Stimulated activated effector memory CD8-positive, alpha-beta T cell treated with anti-CD3 and anti-CD28 coated beads, Interleukin-12 subunit alpha, Interleukin-12 subunit beta, amount 100 ng/mL, for 72 hours (primary cell): Measurements from ENCODE around the gene SPTLC3.
"Not testable (repeated sequence)": the region's sequence is repeated elsewhere in the genome, so short reads cannot be mapped to it uniquely, and the experiment has no call there.

Experiments
- ATAC-seq: fragments of 150-1000 bp; cut with Tn5 transposase; 2 replicates; pipeline ENCODE4 v1.10.0; 2021
- DNase-seq, 2 donors: peaks; one replicate each; pipeline ENCODE4 v3.0.0; 2021 to 2022; ENCODE audit warnings: low spot score in 2 of 2
- H3K27ac Mint-ChIP-seq: one replicate; pipeline ENCODE4 v1.8.0; 2022; ENCODE audit warnings: mild to moderate bottlenecking, mixed read lengths
- H3K36me3 Mint-ChIP-seq: one replicate; pipeline ENCODE4 v1.8.0; 2022; ENCODE audit warnings: mild to moderate bottlenecking, mixed read lengths
- H3K4me1 Mint-ChIP-seq: one replicate; pipeline ENCODE4 v1.8.0; 2022; ENCODE audit warnings: mixed read lengths
- H3K4me3 Mint-ChIP-seq: one replicate; pipeline ENCODE4 v1.8.0; 2022; ENCODE audit warnings: mild to moderate bottlenecking, mixed read lengths
- H3K9me3 Mint-ChIP-seq: one replicate; pipeline ENCODE4 v1.8.0; 2022; ENCODE audit warnings: mixed read lengths

Gene SPTLC3

DNA sequence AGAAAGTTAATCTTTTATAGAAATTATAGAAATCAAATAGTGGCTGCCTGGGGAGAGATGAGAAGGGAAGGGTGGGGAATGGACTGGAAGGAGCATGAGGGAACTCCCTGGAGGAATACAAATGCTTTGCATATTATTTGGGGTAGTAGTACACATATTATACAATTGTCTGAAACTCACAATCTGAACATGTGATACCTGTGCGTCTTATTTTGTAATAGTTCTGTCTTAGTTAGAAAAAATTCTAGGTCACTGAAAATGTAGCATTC is 30.7 kb upstream of the SPTLC3 start:
- Mint-ChIP-seq H3K4me3 (no peak overlapping the region), H3K9me3 (peaks cover 10% of the 10 kb centered on the region), H3K27ac (no peak overlapping the region), H3K36me3 (no peaks in the 10 kb centered on the region), H3K4me1 (no peaks in the 10 kb centered on the region)
- no peak for ATAC-seq
- no peak for DNase-seq

DNA sequence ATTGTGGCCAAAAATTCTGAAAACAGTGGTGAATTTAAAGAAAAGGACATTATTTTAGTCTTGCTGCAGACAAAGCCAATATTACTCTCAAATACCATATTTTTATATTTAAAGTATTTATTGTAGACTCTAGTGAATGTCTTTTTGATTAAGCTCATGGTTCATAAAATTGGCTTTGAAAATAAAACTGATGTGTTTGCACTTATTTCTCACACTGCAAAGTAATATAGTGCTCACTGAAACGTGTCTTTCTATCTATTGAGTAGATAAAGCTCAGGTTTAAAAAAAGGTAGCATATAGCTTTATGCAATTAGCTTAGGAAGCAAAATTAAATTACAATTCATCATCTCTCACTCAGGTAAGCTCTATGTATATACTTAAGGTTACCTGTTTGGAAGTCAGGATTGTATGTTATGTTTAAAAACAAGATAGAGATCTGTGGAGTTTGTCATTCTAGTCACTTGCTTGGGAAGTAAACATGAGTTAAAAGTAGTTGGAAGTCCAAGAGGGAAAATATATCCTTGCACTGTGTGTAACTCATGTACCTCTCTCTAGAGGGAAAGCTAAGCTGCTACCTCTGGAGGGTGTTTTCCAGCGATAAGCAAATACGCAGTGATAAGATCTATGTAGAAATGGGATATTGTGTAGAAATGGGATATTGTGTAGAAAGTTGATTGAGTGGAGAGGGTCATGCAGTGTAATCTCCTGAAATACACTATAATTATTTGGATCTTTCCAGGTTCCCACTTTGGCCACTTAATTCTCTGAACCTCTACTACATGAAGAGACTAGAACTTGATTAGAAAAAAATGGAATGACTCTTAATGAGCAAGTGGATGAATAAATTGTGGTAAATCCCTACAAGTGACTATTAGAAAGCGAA is 29.9 kb upstream of the SPTLC3 start:
- DNase-seq (no peak), ATAC-seq (no peak)
- Mint-ChIP-seq H3K27ac (no peak overlapping the region), H3K4me3 (no peak overlapping the region), H3K9me3 (peaks cover 10% of the 10 kb centered on the region), H3K36me3 (no peaks in the 10 kb centered on the region), H3K4me1 (no peaks in the 10 kb centered on the region)

- ATAC-seq, H3K4me3 Mint-ChIP-seq, H3K9me3 Mint-ChIP-seq, H3K27ac Mint-ChIP-seq, DNase-seq, H3K4me1 Mint-ChIP-seq, H3K36me3 Mint-ChIP-seq: not testable (repeated sequence)
Measured at GRCh38 chr20:12979713-12980112, 29.1 kb upstream of the SPTLC3 start.

DNA sequence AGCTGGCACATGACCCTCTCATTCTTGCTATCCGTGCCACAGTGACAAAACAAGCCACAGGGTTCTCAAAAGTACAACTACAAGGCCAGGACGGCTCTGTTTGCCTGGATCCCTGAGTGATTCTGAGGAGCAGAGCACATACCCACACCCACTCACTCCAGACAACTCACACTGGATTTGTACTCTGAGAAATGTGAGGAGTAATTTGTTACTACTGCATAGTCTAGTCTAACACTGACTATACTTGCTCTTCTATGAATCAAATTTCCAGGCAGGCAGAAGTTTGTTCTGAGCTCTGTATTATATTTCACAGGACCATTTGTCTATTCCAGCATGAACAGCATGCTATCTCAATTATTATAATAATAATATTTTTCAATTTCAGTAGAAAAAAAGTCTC is 26.7 kb upstream of the SPTLC3 start:
- ATAC-seq (no peak), DNase-seq (no peak)
- Mint-ChIP-seq H3K27ac (no peak overlapping the region), H3K9me3 (peaks cover 4% of the 10 kb centered on the region), H3K36me3 (no peaks in the 10 kb centered on the region), H3K4me1 (no peaks in the 10 kb centered on the region), H3K4me3 (no peak overlapping the region)

DNA sequence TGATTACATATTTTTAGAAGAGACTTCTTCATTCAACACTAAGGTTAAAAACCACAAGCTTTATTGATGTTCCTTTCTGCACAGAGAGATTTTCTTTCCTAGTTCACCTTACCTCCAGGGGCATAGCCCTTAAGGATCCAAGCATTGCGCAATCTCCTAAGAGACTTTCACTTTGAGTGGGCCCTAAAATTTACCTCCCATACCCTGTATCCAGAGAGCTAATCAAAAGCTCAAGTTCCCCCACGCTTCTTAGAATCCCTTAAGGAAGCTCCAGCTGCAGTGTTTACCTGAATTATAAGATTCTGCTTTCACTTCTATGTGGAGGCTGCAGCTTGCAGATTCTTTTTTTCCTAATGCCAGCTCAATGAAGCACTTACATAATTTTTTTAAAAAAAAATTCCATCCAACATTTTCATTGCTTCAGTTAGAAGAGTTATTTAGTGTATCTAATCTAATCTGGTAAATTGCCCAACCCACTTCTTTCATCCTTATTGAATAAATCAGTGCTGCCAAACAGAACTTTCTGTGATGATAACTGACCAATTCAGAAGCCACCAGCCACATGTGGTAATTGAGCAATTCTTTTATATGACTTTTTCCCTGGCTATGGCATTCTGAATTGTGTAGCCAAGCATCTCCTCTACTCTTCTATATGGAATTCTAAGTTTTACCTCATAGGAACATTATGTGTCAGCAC is 24.6 kb upstream of the SPTLC3 start:
- H3K36me3 Mint-ChIP-seq = no peaks in the 10 kb centered on the region
- DNase-seq (no peak), ATAC-seq (no peak)
- H3K4me3 Mint-ChIP-seq = no peak overlapping the region
- H3K4me1 Mint-ChIP-seq = no peaks in the 10 kb centered on the region
- peaks cover 4% of the 10 kb centered on the region for H3K9me3 Mint-ChIP-seq
- no peak overlapping the region for H3K27ac Mint-ChIP-seq

- Mint-ChIP-seq H3K36me3 (no peaks in the 10 kb centered on the region), H3K27ac (no peak overlapping the region), H3K9me3 (peaks cover 4% of the 10 kb centered on the region), H3K4me1 (no peaks in the 10 kb centered on the region), H3K4me3 (no peak overlapping the region)
- ATAC-seq (no peak), DNase-seq (no peak)
Measured at GRCh38 chr20:12984863-12985262, 23.9 kb upstream of the SPTLC3 start.

DNA sequence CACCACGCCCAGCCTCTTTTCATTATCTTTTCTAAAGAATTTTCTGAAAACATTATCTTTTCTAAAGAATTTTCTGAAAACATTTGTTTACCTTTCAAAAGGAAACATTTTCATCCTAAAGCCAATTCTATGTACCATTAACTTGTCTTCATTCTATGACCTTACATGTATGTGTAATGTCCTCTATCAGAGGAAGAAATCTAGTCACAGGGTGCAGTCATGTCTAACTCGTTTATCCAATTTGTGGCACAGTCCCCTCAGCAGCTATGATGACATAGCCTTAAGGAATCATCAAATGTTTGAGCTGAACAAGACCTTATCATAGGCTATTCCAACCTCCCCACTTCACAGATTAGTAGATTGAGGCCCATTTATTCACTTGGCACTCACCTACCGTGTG is 21.5 kb upstream of the SPTLC3 start:
- peaks cover 4% of the 10 kb centered on the region for H3K9me3 Mint-ChIP-seq
- H3K4me3 Mint-ChIP-seq = no peak overlapping the region
- no peaks in the 10 kb centered on the region for H3K36me3 Mint-ChIP-seq
- H3K27ac Mint-ChIP-seq = no peak overlapping the region
- H3K4me1 Mint-ChIP-seq = no peaks in the 10 kb centered on the region
- ATAC-seq (no peak), DNase-seq (no peak)

GRCh38 chr20:12989586-12990115 is 19.1 kb upstream of the SPTLC3 start:
- ATAC-seq (no peak), DNase-seq (no peak)
- Mint-ChIP-seq H3K27ac (no peak overlapping the region), H3K4me3 (no peak overlapping the region), H3K36me3 (no peaks in the 10 kb centered on the region), H3K4me1 (no peaks in the 10 kb centered on the region), H3K9me3 (peaks cover 6% of the 10 kb centered on the region)

DNA sequence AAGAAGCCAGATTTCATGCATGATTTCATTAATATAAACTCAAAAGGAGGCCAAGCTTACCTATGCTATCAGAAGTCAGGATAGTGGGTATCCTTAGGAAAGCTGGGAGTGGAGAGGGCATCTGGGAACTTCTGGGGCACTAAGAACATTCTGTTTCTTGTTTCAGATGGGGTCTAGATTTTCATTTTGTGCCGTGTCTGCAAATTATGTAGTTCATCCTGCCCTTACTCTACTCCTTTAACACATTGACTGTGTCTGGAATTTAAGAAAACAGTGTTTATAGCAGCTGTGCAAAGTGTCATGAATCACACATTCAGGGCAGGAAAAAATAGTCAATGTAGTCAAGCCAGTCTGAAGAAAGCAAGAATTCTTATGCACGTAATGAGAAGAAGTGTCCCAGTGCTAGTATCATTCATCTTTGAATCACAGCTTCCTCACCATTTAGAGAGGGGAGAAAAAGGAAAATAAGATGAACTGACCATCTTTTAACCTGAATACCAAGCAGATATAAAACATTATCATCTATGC is 11.6 kb upstream of the SPTLC3 start:
- DNase-seq = no peak

GRCh38 chr20:12998046-12998445 is 10.7 kb upstream of the SPTLC3 start:
- no peak for ATAC-seq
- no peaks in the 10 kb centered on the region for H3K4me1 Mint-ChIP-seq
- H3K9me3 Mint-ChIP-seq = peaks cover 5% of the 10 kb centered on the region
- H3K4me3 Mint-ChIP-seq = no peak overlapping the region
- H3K27ac Mint-ChIP-seq = no peak overlapping the region
- no peaks in the 10 kb centered on the region for H3K36me3 Mint-ChIP-seq
- DNase-seq = no peak

More for the DNA sequence above, 11.6 kb upstream of the SPTLC3 start:
- no peaks in the 10 kb centered on the region for H3K36me3 Mint-ChIP-seq
- peaks cover 5% of the 10 kb centered on the region for H3K9me3 Mint-ChIP-seq
- H3K4me3 Mint-ChIP-seq = no peak overlapping the region
- ATAC-seq = no peak
- H3K27ac Mint-ChIP-seq = no peak overlapping the region
- H3K4me1 Mint-ChIP-seq = no peaks in the 10 kb centered on the region

DNA sequence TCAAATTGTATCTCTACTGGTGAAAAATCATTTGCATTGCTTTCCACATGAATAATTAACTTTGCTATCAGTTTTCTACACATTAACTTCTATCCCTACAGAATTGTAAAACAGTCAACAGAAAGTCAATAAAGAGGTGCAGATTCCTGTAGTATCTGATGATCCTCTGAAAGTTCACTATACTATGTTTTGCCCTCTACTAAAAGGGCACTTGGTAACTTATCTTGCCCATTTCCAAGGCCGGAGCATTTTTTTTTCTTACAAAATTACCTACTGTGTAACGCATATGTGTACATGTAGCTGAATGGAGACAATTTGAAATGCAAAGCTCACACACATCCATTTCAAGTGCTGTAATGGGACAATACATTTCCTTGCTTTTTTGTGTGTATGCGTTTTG is 9.6 kb upstream of the SPTLC3 start:
- no peaks in the 10 kb centered on the region for H3K4me1 Mint-ChIP-seq
- no peaks in the 10 kb centered on the region for H3K36me3 Mint-ChIP-seq
- no peak for DNase-seq
- no peak overlapping the region for H3K27ac Mint-ChIP-seq
- H3K4me3 Mint-ChIP-seq = no peak overlapping the region
- H3K9me3 Mint-ChIP-seq = peaks cover 3% of the 10 kb centered on the region
- no peak for ATAC-seq

DNA sequence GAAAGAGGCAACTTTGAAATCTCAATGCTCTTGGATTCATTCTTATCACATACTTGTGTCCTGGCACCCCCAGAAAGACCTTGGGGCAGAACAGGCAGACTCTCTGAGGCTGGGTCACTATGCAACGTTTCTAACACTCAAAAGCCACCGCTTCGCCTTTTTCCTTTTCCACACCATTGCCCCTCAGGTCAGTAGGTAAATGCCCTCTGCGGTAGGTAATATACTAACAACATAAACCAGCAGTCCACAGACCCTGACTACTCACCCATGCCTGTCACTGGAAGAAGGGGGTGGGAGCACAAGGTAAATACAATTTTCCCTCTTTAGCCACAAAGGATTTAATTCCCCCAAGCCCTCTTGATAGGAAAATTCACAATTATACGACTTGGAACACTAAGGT is 6.5 kb upstream of the SPTLC3 start:
- Mint-ChIP-seq H3K36me3 (no peaks in the 10 kb centered on the region), H3K4me1 (no peaks in the 10 kb centered on the region), H3K9me3 (peaks cover 5% of the 10 kb centered on the region), H3K4me3 (no peak overlapping the region), H3K27ac (no peak overlapping the region)
- DNase-seq = no peak
- ATAC-seq = no peak

DNA sequence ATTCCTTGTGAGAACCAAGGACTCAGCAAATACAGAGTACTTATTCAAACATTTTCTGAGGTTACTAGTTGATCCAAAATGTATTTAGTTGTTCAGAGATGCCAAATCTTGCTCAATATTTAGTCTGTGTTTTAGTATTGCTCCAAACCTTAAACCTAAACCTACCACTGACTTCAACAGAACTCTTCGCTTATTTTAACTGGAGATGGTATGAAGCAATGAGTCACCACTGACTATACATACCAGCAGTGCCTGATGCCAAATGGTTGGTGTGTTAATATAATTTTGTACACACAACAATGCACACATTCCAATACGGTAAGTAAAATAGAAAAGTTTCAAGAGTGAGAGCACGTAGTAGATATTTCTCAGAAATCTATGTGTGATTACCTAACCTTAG is 1.9 kb upstream of the SPTLC3 start:
- no peaks in the 10 kb centered on the region for H3K36me3 Mint-ChIP-seq
- peaks cover 5% of the 10 kb centered on the region for H3K9me3 Mint-ChIP-seq
- no peak overlapping the region for H3K4me3 Mint-ChIP-seq
- no peak for DNase-seq
- H3K4me1 Mint-ChIP-seq = no peaks in the 10 kb centered on the region
- ATAC-seq = no peak
- H3K27ac Mint-ChIP-seq = no peak overlapping the region

DNA sequence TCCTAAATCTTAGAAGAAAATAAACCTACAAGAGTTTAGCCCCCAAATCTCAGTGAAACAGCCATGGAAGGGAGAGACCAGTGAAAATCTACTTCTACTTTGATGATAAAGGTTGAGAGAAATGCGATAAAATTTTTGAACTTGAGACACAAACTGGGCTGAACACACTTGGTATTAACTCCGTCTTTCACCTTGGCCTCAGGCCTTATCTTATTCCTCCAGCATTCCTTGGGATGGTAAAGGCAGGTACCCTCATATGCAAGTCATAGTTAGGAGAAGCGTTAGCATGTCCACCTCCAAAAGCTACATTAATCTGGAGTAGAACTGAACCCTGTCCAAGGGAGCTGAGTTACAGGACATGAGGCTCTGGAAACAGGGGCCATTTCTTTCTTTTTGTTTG is 1.2 kb upstream of the SPTLC3 start:
- Mint-ChIP-seq H3K4me3 (no peak overlapping the region), H3K4me1 (no peaks in the 10 kb centered on the region), H3K9me3 (peaks cover 5% of the 10 kb centered on the region), H3K36me3 (no peaks in the 10 kb centered on the region), H3K27ac (no peak overlapping the region)
- ATAC-seq (no peak), DNase-seq (no peak)

DNA sequence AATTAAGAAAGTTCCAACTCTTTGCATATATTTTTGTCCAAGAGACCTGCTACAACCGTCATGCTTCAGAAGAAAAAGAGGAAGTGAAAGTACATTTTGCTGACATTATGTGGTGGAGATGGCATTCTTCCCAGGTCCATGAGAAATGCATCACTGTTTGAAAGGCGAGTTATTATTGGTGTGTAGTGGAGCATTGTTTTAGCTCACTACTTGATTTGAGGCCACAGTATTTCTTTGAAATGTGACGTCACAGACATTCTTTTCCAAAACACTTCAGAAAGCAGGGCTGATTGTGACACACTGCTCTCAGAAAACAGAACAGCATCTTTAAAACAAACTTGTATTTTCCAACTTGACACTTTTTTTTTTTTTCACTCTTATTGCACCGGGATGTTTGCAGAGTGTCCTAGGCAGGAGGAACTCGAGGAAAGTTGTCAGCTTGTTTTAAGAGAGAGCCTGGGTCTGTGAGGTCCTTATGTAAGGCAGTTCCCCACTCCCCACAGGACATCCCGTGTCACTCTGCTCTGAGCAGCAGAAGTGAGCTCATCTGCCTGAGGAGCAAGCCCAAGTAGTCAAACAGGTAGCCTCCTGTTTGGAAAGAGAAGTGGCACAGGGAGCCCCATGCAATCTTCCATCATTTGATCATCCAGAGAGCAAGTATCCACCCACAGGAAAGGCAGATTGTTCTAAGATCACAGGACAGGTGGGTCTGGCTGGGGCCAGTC is 1.1 kb downstream of the SPTLC3 start:
- ATAC-seq = peak; percentile 13
- peak overlapping the region; percentile 9 for H3K4me3 Mint-ChIP-seq
- peaks cover 9% of the 10 kb centered on the region for H3K9me3 Mint-ChIP-seq
- no peak for DNase-seq
- no peak overlapping the region for H3K27ac Mint-ChIP-seq
- no peaks in the 10 kb centered on the region for H3K4me1 Mint-ChIP-seq
- H3K36me3 Mint-ChIP-seq = no peaks in the 10 kb centered on the region
